PFSK-1 (cell line): ENCODE measurements around the gene ANKRD33B.

ENCODE experiments used
- POLR2AphosphoS5 ChIP-seq: IDR thresholded peaks from 2 replicates; pipeline ENCODE4 v1.6.1; 2012; ENCODE audit warnings: low read depth, mild to moderate bottlenecking, control low read depth, low read length, moderate library complexity
- SIN3A ChIP-seq: IDR thresholded peaks from 2 replicates; pipeline ENCODE4 v1.6.1; 2012; ENCODE audit warnings: mild to moderate bottlenecking, low read length, moderate library complexity, borderline replicate concordance; ENCODE audit not compliant: insufficient read depth
- TAF1 ChIP-seq: IDR thresholded peaks from 2 replicates; pipeline ENCODE4 v1.6.1; 2012; ENCODE audit warnings: low read length, control low read depth, borderline replicate concordance; ENCODE audit not compliant: insufficient read depth
- TF ChIP-seq, protein P1 (sequence below), 2 experiments: IDR thresholded peaks; 2 replicates each; pipeline versions ENCODE4 v1.6.1 to v1.8.0; 2011 to 2012; ENCODE audit warnings: low read depth in 2 of 2, low read length in 2 of 2, control low read depth in 1 of 2, inconsistent platforms in 1 of 2, mild to moderate bottlenecking in 1 of 2, moderate library complexity in 1 of 2; ENCODE audit not compliant: insufficient read depth in 1 of 2

- TF ChIP-seq POLR2AphosphoS5, result no peak
- no peak for TF ChIP-seq TAF1
- TF ChIP-seq, protein P1, sequence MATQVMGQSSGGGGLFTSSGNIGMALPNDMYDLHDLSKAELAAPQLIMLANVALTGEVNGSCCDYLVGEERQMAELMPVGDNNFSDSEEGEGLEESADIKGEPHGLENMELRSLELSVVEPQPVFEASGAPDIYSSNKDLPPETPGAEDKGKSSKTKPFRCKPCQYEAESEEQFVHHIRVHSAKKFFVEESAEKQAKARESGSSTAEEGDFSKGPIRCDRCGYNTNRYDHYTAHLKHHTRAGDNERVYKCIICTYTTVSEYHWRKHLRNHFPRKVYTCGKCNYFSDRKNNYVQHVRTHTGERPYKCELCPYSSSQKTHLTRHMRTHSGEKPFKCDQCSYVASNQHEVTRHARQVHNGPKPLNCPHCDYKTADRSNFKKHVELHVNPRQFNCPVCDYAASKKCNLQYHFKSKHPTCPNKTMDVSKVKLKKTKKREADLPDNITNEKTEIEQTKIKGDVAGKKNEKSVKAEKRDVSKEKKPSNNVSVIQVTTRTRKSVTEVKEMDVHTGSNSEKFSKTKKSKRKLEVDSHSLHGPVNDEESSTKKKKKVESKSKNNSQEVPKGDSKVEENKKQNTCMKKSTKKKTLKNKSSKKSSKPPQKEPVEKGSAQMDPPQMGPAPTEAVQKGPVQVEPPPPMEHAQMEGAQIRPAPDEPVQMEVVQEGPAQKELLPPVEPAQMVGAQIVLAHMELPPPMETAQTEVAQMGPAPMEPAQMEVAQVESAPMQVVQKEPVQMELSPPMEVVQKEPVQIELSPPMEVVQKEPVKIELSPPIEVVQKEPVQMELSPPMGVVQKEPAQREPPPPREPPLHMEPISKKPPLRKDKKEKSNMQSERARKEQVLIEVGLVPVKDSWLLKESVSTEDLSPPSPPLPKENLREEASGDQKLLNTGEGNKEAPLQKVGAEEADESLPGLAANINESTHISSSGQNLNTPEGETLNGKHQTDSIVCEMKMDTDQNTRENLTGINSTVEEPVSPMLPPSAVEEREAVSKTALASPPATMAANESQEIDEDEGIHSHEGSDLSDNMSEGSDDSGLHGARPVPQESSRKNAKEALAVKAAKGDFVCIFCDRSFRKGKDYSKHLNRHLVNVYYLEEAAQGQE (IDR thresholded peaks at IDR 0.05; ENCODE audit: insufficient read depth in 1 of 2, low read depth in 2 of 2, low read length in 2 of 2), result no peak
- TF ChIP-seq SIN3A, result no peak
Measured at GRCh38 chr5:10695055-10695649, 131.3 kb downstream of the ANKRD33B start.
